Loucy (cell line): Measurements from ENCODE around the gene IL17D.

Source experiments
- CTCF ChIP-seq: fragments of 200-600 bp; sonication (generic); conservative IDR thresholded peaks from 2 replicates; pipeline ENCODE4 v1.5.1; 2014; ENCODE audit warnings: mild to moderate bottlenecking, antibody characterized with exemption, low read length
- EZH2phosphoT487 ChIP-seq: fragments of 200-600 bp; IDR thresholded peaks from 2 replicates; pipeline ENCODE4 v1.6.1; 2018; ENCODE audit warnings: antibody characterized with exemption, mild to moderate bottlenecking, moderate library complexity, borderline replicate concordance

- no peak for TF ChIP-seq CTCF
- TF ChIP-seq EZH2phosphoT487, result no peak
These were observed 16.5 kb upstream of the IL17D start for GRCh38 chr13:20686863-20687579.
